ENCODE data around the gene ERCC6L. TPM values are rescaled to one million over a fixed set of nuclear protein-coding genes. Genes with fewer than 3 reads are reported as not detected.
A peak's percentile ranks its signal among the peaks of the same experiment; 100 is the strongest.

ERCC6L gene
- total RNA-seq, 1 experiment from 2014 or later = 19.8 TPM

- TF ChIP-seq HMGXB4 (CRISPR knock-in tag; IDR thresholded peaks at IDR 0.05) (no peak), PRRX2 (CRISPR knock-in tag; IDR thresholded peaks at IDR 0.05) (no peak), MXD4 (CRISPR knock-in tag; IDR thresholded peaks at IDR 0.05; ENCODE audit: borderline replicate concordance) (no peak), SP1 (CRISPR knock-in tag; conservative IDR thresholded peaks at IDR 0.05) (no peak), NFYB (CRISPR knock-in tag; conservative IDR thresholded peaks at IDR 0.05; ENCODE audit: low read depth) (no peak), GTF2I (CRISPR knock-in tag; conservative IDR thresholded peaks at IDR 0.05) (no peak), ZNF232 (CRISPR knock-in tag; IDR thresholded peaks at IDR 0.05) (no peak)
Observed at GRCh38 chrX:72270316-72270866, 31.6 kb upstream of the ERCC6L start (continued).

GRCh38 chrX:72269671-72270251, 30.9 kb upstream of the ERCC6L start:
- ChIA-PET CTCF (interaction anchor here (1.5 kb wide), 1 partner anchor 25 kb away, joined by 4 read pairs; no protein-coding TSS in a partner anchor), POLR2A (no interaction called here)
- Mint-ChIP-seq H3K4me3 (no peak overlapping the region), H3K9me3 (no peaks in the 10 kb centered on the region), H3K4me1 (peaks cover 15% of the 10 kb centered on the region), H3K27me3 (ENCODE audit: low read depth) (no peaks in the 10 kb centered on the region), H3K27ac (no peak overlapping the region), H3K36me3 (peaks cover 53% of the 10 kb centered on the region)
- DNase-seq (ENCODE audit: low spot score) (no peak), ATAC-seq (no peak)
- TF ChIP-seq ZNF121 (CRISPR knock-in tag; IDR thresholded peaks at IDR 0.05) (0 out of 2 replicates have a peak, but pooled peaks have one; percentile 22), EMX1 (CRISPR knock-in tag; IDR thresholded peaks at IDR 0.05) (no peak)

GRCh38 chrX:72268597-72269365, 30.0 kb upstream of the ERCC6L start:
- Mint-ChIP-seq H3K36me3 (peaks cover 43% of the 10 kb centered on the region), H3K9me3 (no peaks in the 10 kb centered on the region), H3K27me3 (ENCODE audit: low read depth) (no peaks in the 10 kb centered on the region), H3K4me1 (peaks cover 6% of the 10 kb centered on the region), H3K27ac (no peak overlapping the region), H3K4me3 (no peak overlapping the region)
- ChIA-PET POLR2A (interaction anchor here (1.7 kb wide), 1 partner anchor 8 kb away, joined by 7 read pairs; the partner anchor contains the start of gene RPS4X), CTCF (no interaction called here)
- DNase-seq (ENCODE audit: low spot score) (no peak), ATAC-seq (no peak)
- TF ChIP-seq STAT6 (CRISPR knock-in tag; conservative IDR thresholded peaks at IDR 0.05; ENCODE audit: low read depth) (no peak), PRRX2 (CRISPR knock-in tag; IDR thresholded peaks at IDR 0.05) (no peak)

GRCh38 chrX:72265263-72265662, 26.4 kb upstream of the ERCC6L start:
- no peaks in the 10 kb centered on the region; the same call in 1 of the 2 replicates for H3K27me3 Mint-ChIP-seq (ENCODE audit: low read depth)
- H3K4me3 Mint-ChIP-seq = no peak overlapping the region
- DNase-seq (ENCODE audit: low spot score) = no peak
- H3K4me1 Mint-ChIP-seq = no peaks in the 10 kb centered on the region
- ChIA-PET CTCF (no interaction called here), POLR2A (no interaction called here)
- peaks cover 17% of the 10 kb centered on the region for H3K36me3 Mint-ChIP-seq
- H3K27ac Mint-ChIP-seq = no peak overlapping the region
- H3K9me3 Mint-ChIP-seq = no peaks in the 10 kb centered on the region
- ATAC-seq = no peak
- TF ChIP-seq ZNF138 (CRISPR knock-in tag; conservative IDR thresholded peaks at IDR 0.05) (no peak), ATF1 (CRISPR knock-in tag; IDR thresholded peaks at IDR 0.05) (no peak), ZNF512 (CRISPR knock-in tag; IDR thresholded peaks at IDR 0.05; ENCODE audit: borderline replicate concordance) (no peak), FOXP4 (CRISPR knock-in tag; IDR thresholded peaks at IDR 0.05) (no peak), NR3C1 (CRISPR knock-in tag; conservative IDR thresholded peaks at IDR 0.05; ENCODE audit: low read depth) (no peak), E2F4 (CRISPR knock-in tag; IDR thresholded peaks at IDR 0.05; ENCODE audit: borderline replicate concordance, low read depth) (no peak), HMGA2 (CRISPR knock-in tag; IDR thresholded peaks at IDR 0.05) (no peak)
